Hematopoietic multipotent progenitor cell treated with erythropoietin and hydrocortisone succinate and interleukin-3 and kit ligand, for 4 days (in vitro differentiated cells): ENCODE measurements around the gene YPEL5.
"Not testable (repeated sequence)": the region's sequence is repeated elsewhere in the genome, so short reads cannot be mapped to it uniquely, and the experiment has no call there.

Experiments used
- DNase-seq: peaks from one replicate; pipeline ENCODE4 v3.0.0-alpha.2; 2015

YPEL5 gene

GRCh38 chr2:30146337-30147195 lies at the start of gene YPEL5:
Gene YPEL5, plus strand, starts transcription at chr2:30147007. Its CDS starts 9,645 bp downstream, at chr2:30156652.
- DNase-seq, result peak; percentile 99

- no peak for DNase-seq
Observed at GRCh38 chr2:30098266-30099005, 48.4 kb upstream of the YPEL5 start.

- not testable (repeated sequence) for DNase-seq
Observed at GRCh38 chr2:30099366-30099765, 47.4 kb upstream of the YPEL5 start.

GRCh38 chr2:30100691-30101090 lies 46.1 kb upstream of the YPEL5 start:
- DNase-seq, result not testable (repeated sequence)

GRCh38 chr2:30104307-30104706 lies 42.5 kb upstream of the YPEL5 start:
- no peak for DNase-seq

GRCh38 chr2:30105556-30105955 lies 41.3 kb upstream of the YPEL5 start:
- DNase-seq, result no peak

- DNase-seq, result no peak
Observed at GRCh38 chr2:30106543-30106942, 40.3 kb upstream of the YPEL5 start.

- DNase-seq, result no peak
Observed at GRCh38 chr2:30108192-30108591, 38.6 kb upstream of the YPEL5 start.

GRCh38 chr2:30108851-30109250 lies 38.0 kb upstream of the YPEL5 start:
- DNase-seq, result no peak

GRCh38 chr2:30109856-30110255 lies 37.0 kb upstream of the YPEL5 start:
- DNase-seq, result peak; percentile 45

- DNase-seq, result no peak
Observed at GRCh38 chr2:30110773-30111172, 36.0 kb upstream of the YPEL5 start.

- not testable (repeated sequence) for DNase-seq
Observed at GRCh38 chr2:30111186-30111585, 35.6 kb upstream of the YPEL5 start.

GRCh38 chr2:30112561-30112960 lies 34.2 kb upstream of the YPEL5 start:
- DNase-seq, result no peak

- DNase-seq, result peak; percentile 15
Observed at GRCh38 chr2:30113617-30114293, 33.1 kb upstream of the YPEL5 start.

GRCh38 chr2:30115141-30115980 lies 31.4 kb upstream of the YPEL5 start:
- DNase-seq, result peak; percentile 86

- DNase-seq, result no peak
Observed at GRCh38 chr2:30115981-30116285, 30.9 kb upstream of the YPEL5 start.

GRCh38 chr2:30122362-30122761 lies 24.4 kb upstream of the YPEL5 start:
- no peak for DNase-seq

- DNase-seq, result no peak
Observed at GRCh38 chr2:30127016-30127893, 19.6 kb upstream of the YPEL5 start.

GRCh38 chr2:30134582-30134981 lies 12.2 kb upstream of the YPEL5 start:
- peak; percentile 42 for DNase-seq

- no peak for DNase-seq
Observed at GRCh38 chr2:30135541-30135940, 11.3 kb upstream of the YPEL5 start.

GRCh38 chr2:30136764-30137444 lies 9.9 kb upstream of the YPEL5 start:
- DNase-seq, result no peak
